OCI-LY3 (cell line): ENCODE data around the gene CTU2.

Experiments used
- EZH2phosphoT487 ChIP-seq: fragments of 200-600 bp; shearing (Covaris generic); IDR thresholded peaks from 2 replicates; pipeline ENCODE4 v1.6.1; 2018; ENCODE audit warnings: antibody characterized with exemption, mixed run types, low read depth
- TF ChIP-seq, protein P1 (sequence below): fragments of 200-600, 300-600 bp; sonication (generic); IDR thresholded peaks from 2 replicates; pipeline ENCODE4 v1.5.1; 2014; ENCODE audit warnings: antibody characterized with exemption, low read length, low read depth

DNA sequence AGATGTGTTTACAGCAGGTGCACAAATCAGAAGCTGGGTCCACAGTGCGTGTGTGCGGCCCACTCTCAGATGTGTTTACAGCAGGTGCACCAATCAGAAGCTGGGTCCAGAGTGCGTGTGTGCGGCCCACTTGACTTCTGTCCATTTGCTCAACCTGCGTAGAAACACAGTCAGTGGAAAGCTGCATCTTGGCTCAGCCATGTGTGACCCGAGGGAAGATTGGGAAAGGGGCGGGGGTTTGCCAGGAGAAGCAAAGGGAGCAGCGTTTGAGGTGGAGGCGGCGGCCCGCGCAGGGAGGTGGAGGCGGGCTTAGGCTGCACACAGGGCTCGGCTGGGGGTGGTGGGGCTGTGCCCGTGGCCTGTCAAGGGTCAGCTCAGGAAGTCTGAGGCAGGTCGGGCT is 4.3 kb downstream of the CTU2 start:
- TF ChIP-seq, protein P1, sequence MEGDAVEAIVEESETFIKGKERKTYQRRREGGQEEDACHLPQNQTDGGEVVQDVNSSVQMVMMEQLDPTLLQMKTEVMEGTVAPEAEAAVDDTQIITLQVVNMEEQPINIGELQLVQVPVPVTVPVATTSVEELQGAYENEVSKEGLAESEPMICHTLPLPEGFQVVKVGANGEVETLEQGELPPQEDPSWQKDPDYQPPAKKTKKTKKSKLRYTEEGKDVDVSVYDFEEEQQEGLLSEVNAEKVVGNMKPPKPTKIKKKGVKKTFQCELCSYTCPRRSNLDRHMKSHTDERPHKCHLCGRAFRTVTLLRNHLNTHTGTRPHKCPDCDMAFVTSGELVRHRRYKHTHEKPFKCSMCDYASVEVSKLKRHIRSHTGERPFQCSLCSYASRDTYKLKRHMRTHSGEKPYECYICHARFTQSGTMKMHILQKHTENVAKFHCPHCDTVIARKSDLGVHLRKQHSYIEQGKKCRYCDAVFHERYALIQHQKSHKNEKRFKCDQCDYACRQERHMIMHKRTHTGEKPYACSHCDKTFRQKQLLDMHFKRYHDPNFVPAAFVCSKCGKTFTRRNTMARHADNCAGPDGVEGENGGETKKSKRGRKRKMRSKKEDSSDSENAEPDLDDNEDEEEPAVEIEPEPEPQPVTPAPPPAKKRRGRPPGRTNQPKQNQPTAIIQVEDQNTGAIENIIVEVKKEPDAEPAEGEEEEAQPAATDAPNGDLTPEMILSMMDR, result no peak
- no peak for TF ChIP-seq EZH2phosphoT487
